ENCODE results near the gene CHMP1B.

GRCh38 chr18:11874676-11875075 is 23.5 kb downstream of the CHMP1B start:
- TF ChIP-seq CTCF (IDR thresholded peaks at IDR 0.05; ENCODE audit: low read depth, low read length) (no peak), EZH2phosphoT487 (IDR thresholded peaks at IDR 0.05; ENCODE audit: low read depth) (no peak)
